TTC549 (cell line): Measurements from ENCODE around the gene TMEM245.

Source experiments
- FAIRE-seq: peaks from 2 replicates; lab custom pipeline; 2012; peaks lifted over from hg19 to GRCh38; lab: Jason Lieb, UNC

Gene TMEM245

GRCh38 chr9:109022873-109023272, 96.9 kb downstream of the TMEM245 start:
- no peak for FAIRE-seq

- FAIRE-seq = no peak
Measured at GRCh38 chr9:109020581-109021511, 98.9 kb downstream of the TMEM245 start.

- FAIRE-seq = no peak
Measured at GRCh38 chr9:109020113-109020512, 99.6 kb downstream of the TMEM245 start.

- FAIRE-seq = no peak
Measured at GRCh38 chr9:109019420-109019819, 100.3 kb downstream of the TMEM245 start.

- no peak for FAIRE-seq
Measured at GRCh38 chr9:109017493-109017892, 102.3 kb downstream of the TMEM245 start.

GRCh38 chr9:109017061-109017460, 102.7 kb downstream of the TMEM245 start:
- no peak for FAIRE-seq

GRCh38 chr9:109016132-109016531, 103.6 kb downstream of the TMEM245 start:
- FAIRE-seq = no peak

GRCh38 chr9:109014608-109015280, 105.0 kb downstream of the TMEM245 start:
- no peak for FAIRE-seq

GRCh38 chr9:109013679-109014607, 105.8 kb downstream of the TMEM245 start:
- FAIRE-seq = no peak

- FAIRE-seq = no peak
Measured at GRCh38 chr9:109012876-109013678, 106.7 kb downstream of the TMEM245 start, which contains the start of gene CTNNAL1. Gene CTNNAL1, minus strand, starts transcription at chr9:109013499. Its CDS starts 57 bp downstream, at chr9:109013442.

- FAIRE-seq = no peak
Measured at GRCh38 chr9:109012009-109012875, 107.5 kb downstream of the TMEM245 start.

- no peak for FAIRE-seq
Measured at GRCh38 chr9:109011231-109011671, 108.5 kb downstream of the TMEM245 start.

- FAIRE-seq = no peak
Measured at GRCh38 chr9:109010746-109011145, 109.0 kb downstream of the TMEM245 start.

- FAIRE-seq = no peak
Measured at GRCh38 chr9:109005678-109006077, 114.1 kb downstream of the TMEM245 start.

GRCh38 chr9:109003116-109003515, 116.6 kb downstream of the TMEM245 start:
- FAIRE-seq = no peak

- FAIRE-seq = no peak
Measured at GRCh38 chr9:109002141-109002540, 117.6 kb downstream of the TMEM245 start.

GRCh38 chr9:109001275-109001676, 118.5 kb downstream of the TMEM245 start:
- no peak for FAIRE-seq

- no peak for FAIRE-seq
Measured at GRCh38 chr9:108997112-108997511, 122.6 kb downstream of the TMEM245 start.

GRCh38 chr9:108996643-108997042, 123.1 kb downstream of the TMEM245 start:
- FAIRE-seq = no peak

GRCh38 chr9:108994695-108995094, 125.1 kb downstream of the TMEM245 start:
- FAIRE-seq = no peak
